GM23338 (cell line): ENCODE results near the gene USP46. TPM values are rescaled to one million over a fixed set of nuclear protein-coding genes. Genes with fewer than 3 reads are reported as not detected.

Source experiments
- ATAC-seq: fragments of 200-7000 bp; cut with Tn5 transposase; 3 replicates; pipeline ENCODE4 v1.9.1; 2020
- DNase-seq: peaks from one replicate; pipeline ENCODE4 v3.0.0-alpha.2; 2015; ENCODE audit warnings: low spot score
- H2AFZ ChIP-seq: fragments of 200-600 bp; sonication (generic); 2 replicates; pipeline ENCODE4 v1.8.0; 2016; ENCODE audit warnings: antibody characterized with exemption, mild to moderate bottlenecking, moderate library complexity
- H3F3A ChIP-seq: fragments of 200-600 bp; sonication (generic); replicated peaks from 2 replicates; pipeline ENCODE4 v1.8.0; 2017; ENCODE audit warnings: antibody characterized with exemption, mixed run types, low read depth
- H3K27ac ChIP-seq: fragments of 200-600 bp; sonication (generic); 2 replicates; pipeline ENCODE4 v1.6.1; 2016; ENCODE audit warnings: low read depth
- H3K27me3 ChIP-seq: fragments of 200-600 bp; sonication (generic); 2 replicates; pipeline ENCODE4 v1.8.0; 2016; ENCODE audit warnings: mild to moderate bottlenecking, mixed run types, moderate library complexity; ENCODE audit not compliant: insufficient read depth
- H3K36me3 ChIP-seq: fragments of 200-600 bp; sonication (generic); 2 replicates; pipeline ENCODE4 v1.8.0; 2016; ENCODE audit warnings: mild to moderate bottlenecking; ENCODE audit not compliant: insufficient read depth
- H3K4me1 ChIP-seq: fragments of 200-600 bp; sonication (generic); 2 replicates; pipeline ENCODE4 v1.8.0; 2016; ENCODE audit warnings: mild to moderate bottlenecking, moderate library complexity; ENCODE audit not compliant: insufficient read depth
- H3K4me2 ChIP-seq: fragments of 200-600 bp; sonication (generic); 2 replicates; pipeline ENCODE4 v1.7.1; 2017; ENCODE audit warnings: mixed run types
- H3K4me3 ChIP-seq: fragments of 200-600 bp; sonication (generic); 2 replicates; pipeline ENCODE4 v1.6.1; 2016; ENCODE audit warnings: mixed run types
- H3K79me2 ChIP-seq: fragments of 200-600 bp; sonication (generic); replicated peaks from 2 replicates; pipeline ENCODE4 v1.8.0; 2017; ENCODE audit warnings: mild to moderate bottlenecking; ENCODE audit not compliant: insufficient read depth
- H3K9me2 ChIP-seq: fragments of 200-600 bp; sonication (generic); 2 replicates; pipeline ENCODE4 v1.8.0; 2017; ENCODE audit not compliant: insufficient read depth
- H4K20me1 ChIP-seq: fragments of 200-600 bp; sonication (generic); replicated peaks from 2 replicates; pipeline ENCODE4 v1.8.0; 2017; ENCODE audit warnings: mild to moderate bottlenecking; ENCODE audit not compliant: insufficient read depth
- H3K27ac Mint-ChIP-seq: 2 replicates; pipeline ENCODE4 v1.8.0; 2020; ENCODE audit warnings: inconsistent platforms, mild to moderate bottlenecking, moderate library complexity, mixed read lengths
- H3K27me3 Mint-ChIP-seq: 3 replicates; pipeline ENCODE4 v1.8.0; 2022; ENCODE audit warnings: low read depth, mild to moderate bottlenecking, moderate library complexity, mixed read lengths, inconsistent platforms; ENCODE audit not compliant: insufficient read depth, poor library complexity
- H3K36me3 Mint-ChIP-seq: 3 replicates; pipeline ENCODE4 v1.8.0; 2021; ENCODE audit warnings: low read depth, mild to moderate bottlenecking, inconsistent platforms, moderate library complexity, mixed read lengths
- H3K4me1 Mint-ChIP-seq: 3 replicates; pipeline ENCODE4 v1.8.0; 2020; ENCODE audit warnings: mild to moderate bottlenecking, inconsistent platforms, mixed read lengths
- H3K4me3 Mint-ChIP-seq: 3 replicates; pipeline ENCODE4 v1.8.0; 2021; ENCODE audit warnings: moderate library complexity, mild to moderate bottlenecking, inconsistent platforms, mixed read lengths
- H3K9me3 Mint-ChIP-seq: 3 replicates; pipeline ENCODE4 v1.8.0; 2020; ENCODE audit warnings: moderate library complexity, mild to moderate bottlenecking, inconsistent platforms, mixed read lengths
- CREB1 ChIP-seq: fragments of 250-450 bp; sonication (Bioruptor Pico); IDR thresholded peaks from 2 replicates; pipeline ENCODE4 v1.5.0; 2020; ENCODE audit warnings: low read depth, mild to moderate bottlenecking, moderate library complexity
- EZH2 ChIP-seq: fragments of 200-600 bp; sonication (generic); IDR thresholded peaks from one replicate; pipeline ENCODE4 v1.8.0; 2017; ENCODE audit warnings: antibody characterized with exemption, mild to moderate bottlenecking, low read depth; ENCODE audit not compliant: unreplicated experiment
- EZH2phosphoT487 ChIP-seq: fragments of 200-600 bp; sonication (generic); IDR thresholded peaks from one replicate; pipeline ENCODE4 v1.8.1; 2018; ENCODE audit warnings: antibody characterized with exemption; ENCODE audit not compliant: unreplicated experiment
- NANOG ChIP-seq: IDR thresholded peaks from 2 replicates; pipeline ENCODE4 v1.6.1; 2016; ENCODE audit warnings: antibody characterized with exemption, borderline replicate concordance
- STAT1 ChIP-seq: IDR thresholded peaks from one replicate; pipeline ENCODE4 v1.6.1; 2016; ENCODE audit warnings: antibody characterized with exemption; ENCODE audit not compliant: unreplicated experiment
- ZNF114 ChIP-seq: fragments of 250-450 bp; sonication (Bioruptor Pico); IDR thresholded peaks from 2 replicates; pipeline ENCODE4 v1.5.0; 2020; ENCODE audit warnings: mild to moderate bottlenecking, moderate library complexity
- ZNF331 ChIP-seq: fragments of 250-450 bp; sonication (Bioruptor Pico); IDR thresholded peaks from 2 replicates; pipeline ENCODE4 v1.5.0; 2020; ENCODE audit warnings: low read depth, mild to moderate bottlenecking, moderate library complexity
- polyA plus RNA-seq: library from polyadenylated mRNA; unstranded; fragments of >200 nt; fragmentation: Nextera tagmentation; extraction: Ambion mirVana; gene quantifications from 2 replicates; pipeline ENCODE4 v1.2.1, GENCODE V29; 2016
- total RNA-seq: library from RNA; depleted of rRNA; stranded (reverse); fragments of >200 nt; shearing (Covaris generic); gene quantifications from 2 replicates; pipeline ENCODE4 v1.2.3, GENCODE V29; 2014
- TF ChIP-seq, protein P1 (sequence below), 2 experiments: fragments of 200-600 bp in 1 of 2; sonication (generic) in 1 of 2; conservative IDR thresholded peaks; 2 replicates each; pipeline versions ENCODE4 v1.5.1 to v1.6.1; 2016 to 2017; ENCODE audit warnings: antibody characterized with exemption in 2 of 2, low read depth in 2 of 2, mild to moderate bottlenecking in 2 of 2, moderate library complexity in 1 of 2
- TF ChIP-seq, protein P2 (sequence below): fragments of 250-450 bp; sonication (Bioruptor Pico); IDR thresholded peaks from 2 replicates; pipeline ENCODE4 v1.5.0; 2020; ENCODE audit warnings: mild to moderate bottlenecking, moderate library complexity
- TF ChIP-seq, protein P3 (sequence below): IDR thresholded peaks from one replicate; pipeline ENCODE4 v1.6.1; 2018; ENCODE audit warnings: antibody characterized with exemption; ENCODE audit not compliant: unreplicated experiment

The USP46 gene
- total and polyA plus RNA-seq, 2 experiments from 2014 or later = 40.5 to 59.4 TPM

DNA sequence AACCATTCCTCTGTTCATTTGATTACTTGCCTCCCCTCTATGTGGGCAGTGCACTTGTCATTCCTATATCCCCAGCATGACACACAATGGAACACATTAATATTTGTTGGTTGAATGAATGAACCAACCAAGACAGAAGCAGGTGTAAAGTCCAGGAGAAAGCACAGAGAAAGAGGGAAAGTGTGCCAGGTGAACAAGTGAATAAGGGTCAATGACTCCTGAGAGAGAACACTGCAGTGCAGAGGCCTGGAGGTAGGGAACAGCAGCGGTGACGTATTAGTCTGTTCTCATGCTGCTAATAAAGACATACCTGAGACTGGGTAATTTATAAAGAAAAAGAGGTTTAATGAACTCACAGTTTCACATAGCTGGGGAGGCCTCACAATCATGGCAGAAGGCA lies 53.1 kb downstream of the USP46 start:
- Mint-ChIP-seq H3K36me3 (peaks cover 75% of the 10 kb centered on the region), H3K27ac (no peak overlapping the region), H3K4me3 (no peak overlapping the region), H3K9me3 (no peaks in the 10 kb centered on the region), H3K27me3 (peaks cover 9% of the 10 kb centered on the region), H3K4me1 (peaks cover 8% of the 10 kb centered on the region; the same call in 2 of the 3 replicates)
- Histone ChIP-seq H3K9me2 (no peaks in the 10 kb centered on the region), H3F3A (no peaks in the 10 kb centered on the region), H3K36me3 (peaks cover 17% of the 10 kb centered on the region), H3K79me2 (no peaks in the 10 kb centered on the region; the same call in 1 of the 2 replicates), H3K4me3 (no peak overlapping the region), H4K20me1 (no peaks in the 10 kb centered on the region), H2AFZ (no peak overlapping the region), H3K27ac (no peak overlapping the region), H3K27me3 (no peaks in the 10 kb centered on the region), H3K4me2 (no peak overlapping the region), H3K4me1 (no peaks in the 10 kb centered on the region)
- DNase-seq (no peak), ATAC-seq (no peak)
- TF ChIP-seq EZH2phosphoT487 = no peak

DNA sequence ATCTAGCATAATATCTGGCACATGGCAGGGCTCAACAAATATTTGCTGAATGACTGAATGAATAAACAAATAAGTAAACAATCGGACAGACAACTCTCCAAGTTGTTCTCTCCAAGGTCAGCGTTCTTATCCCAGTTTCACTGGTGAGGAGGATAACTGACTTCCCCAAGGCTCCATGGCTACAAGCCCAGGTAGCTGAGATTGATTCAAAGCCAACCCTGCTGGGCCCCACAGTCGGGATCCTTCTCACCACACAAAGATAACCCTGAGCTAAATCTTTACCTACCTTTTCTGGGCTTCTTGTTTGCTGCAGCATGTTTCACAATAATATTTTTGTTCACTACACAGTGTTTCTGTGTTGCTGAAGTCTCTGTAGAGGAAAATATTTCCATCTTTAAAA lies 54.9 kb downstream of the USP46 start:
- Histone ChIP-seq H3K27me3 (no peaks in the 10 kb centered on the region), H3K4me1 (no peaks in the 10 kb centered on the region), H3K79me2 (no peaks in the 10 kb centered on the region; the same call in 1 of the 2 replicates), H3K9me2 (no peaks in the 10 kb centered on the region), H3K4me3 (no peak overlapping the region), H4K20me1 (0 out of 2 replicates have a peak, but pooled peaks cover 3% of the 10 kb centered on the region), H3K27ac (no peak overlapping the region), H3K4me2 (no peak overlapping the region), H3F3A (no peaks in the 10 kb centered on the region), H2AFZ (no peak overlapping the region), H3K36me3 (peaks cover 18% of the 10 kb centered on the region)
- Mint-ChIP-seq H3K4me3 (no peak overlapping the region), H3K36me3 (peaks cover 72% of the 10 kb centered on the region), H3K27ac (no peak overlapping the region), H3K27me3 (peaks cover 8% of the 10 kb centered on the region), H3K4me1 (peaks cover 8% of the 10 kb centered on the region; the same call in 2 of the 3 replicates), H3K9me3 (no peaks in the 10 kb centered on the region)
- ATAC-seq = peak; percentile 23; the same call in 1 of the 3 replicates
- no peak for DNase-seq
- TF ChIP-seq, protein P1, sequence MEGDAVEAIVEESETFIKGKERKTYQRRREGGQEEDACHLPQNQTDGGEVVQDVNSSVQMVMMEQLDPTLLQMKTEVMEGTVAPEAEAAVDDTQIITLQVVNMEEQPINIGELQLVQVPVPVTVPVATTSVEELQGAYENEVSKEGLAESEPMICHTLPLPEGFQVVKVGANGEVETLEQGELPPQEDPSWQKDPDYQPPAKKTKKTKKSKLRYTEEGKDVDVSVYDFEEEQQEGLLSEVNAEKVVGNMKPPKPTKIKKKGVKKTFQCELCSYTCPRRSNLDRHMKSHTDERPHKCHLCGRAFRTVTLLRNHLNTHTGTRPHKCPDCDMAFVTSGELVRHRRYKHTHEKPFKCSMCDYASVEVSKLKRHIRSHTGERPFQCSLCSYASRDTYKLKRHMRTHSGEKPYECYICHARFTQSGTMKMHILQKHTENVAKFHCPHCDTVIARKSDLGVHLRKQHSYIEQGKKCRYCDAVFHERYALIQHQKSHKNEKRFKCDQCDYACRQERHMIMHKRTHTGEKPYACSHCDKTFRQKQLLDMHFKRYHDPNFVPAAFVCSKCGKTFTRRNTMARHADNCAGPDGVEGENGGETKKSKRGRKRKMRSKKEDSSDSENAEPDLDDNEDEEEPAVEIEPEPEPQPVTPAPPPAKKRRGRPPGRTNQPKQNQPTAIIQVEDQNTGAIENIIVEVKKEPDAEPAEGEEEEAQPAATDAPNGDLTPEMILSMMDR (conservative IDR thresholded peaks at IDR 0.05; ENCODE audit: low read depth in 2 of 2) = no peak
- no peak for TF ChIP-seq STAT1
- no peak for TF ChIP-seq ZNF114 (CRISPR knock-in tag)
- TF ChIP-seq, protein P2, sequence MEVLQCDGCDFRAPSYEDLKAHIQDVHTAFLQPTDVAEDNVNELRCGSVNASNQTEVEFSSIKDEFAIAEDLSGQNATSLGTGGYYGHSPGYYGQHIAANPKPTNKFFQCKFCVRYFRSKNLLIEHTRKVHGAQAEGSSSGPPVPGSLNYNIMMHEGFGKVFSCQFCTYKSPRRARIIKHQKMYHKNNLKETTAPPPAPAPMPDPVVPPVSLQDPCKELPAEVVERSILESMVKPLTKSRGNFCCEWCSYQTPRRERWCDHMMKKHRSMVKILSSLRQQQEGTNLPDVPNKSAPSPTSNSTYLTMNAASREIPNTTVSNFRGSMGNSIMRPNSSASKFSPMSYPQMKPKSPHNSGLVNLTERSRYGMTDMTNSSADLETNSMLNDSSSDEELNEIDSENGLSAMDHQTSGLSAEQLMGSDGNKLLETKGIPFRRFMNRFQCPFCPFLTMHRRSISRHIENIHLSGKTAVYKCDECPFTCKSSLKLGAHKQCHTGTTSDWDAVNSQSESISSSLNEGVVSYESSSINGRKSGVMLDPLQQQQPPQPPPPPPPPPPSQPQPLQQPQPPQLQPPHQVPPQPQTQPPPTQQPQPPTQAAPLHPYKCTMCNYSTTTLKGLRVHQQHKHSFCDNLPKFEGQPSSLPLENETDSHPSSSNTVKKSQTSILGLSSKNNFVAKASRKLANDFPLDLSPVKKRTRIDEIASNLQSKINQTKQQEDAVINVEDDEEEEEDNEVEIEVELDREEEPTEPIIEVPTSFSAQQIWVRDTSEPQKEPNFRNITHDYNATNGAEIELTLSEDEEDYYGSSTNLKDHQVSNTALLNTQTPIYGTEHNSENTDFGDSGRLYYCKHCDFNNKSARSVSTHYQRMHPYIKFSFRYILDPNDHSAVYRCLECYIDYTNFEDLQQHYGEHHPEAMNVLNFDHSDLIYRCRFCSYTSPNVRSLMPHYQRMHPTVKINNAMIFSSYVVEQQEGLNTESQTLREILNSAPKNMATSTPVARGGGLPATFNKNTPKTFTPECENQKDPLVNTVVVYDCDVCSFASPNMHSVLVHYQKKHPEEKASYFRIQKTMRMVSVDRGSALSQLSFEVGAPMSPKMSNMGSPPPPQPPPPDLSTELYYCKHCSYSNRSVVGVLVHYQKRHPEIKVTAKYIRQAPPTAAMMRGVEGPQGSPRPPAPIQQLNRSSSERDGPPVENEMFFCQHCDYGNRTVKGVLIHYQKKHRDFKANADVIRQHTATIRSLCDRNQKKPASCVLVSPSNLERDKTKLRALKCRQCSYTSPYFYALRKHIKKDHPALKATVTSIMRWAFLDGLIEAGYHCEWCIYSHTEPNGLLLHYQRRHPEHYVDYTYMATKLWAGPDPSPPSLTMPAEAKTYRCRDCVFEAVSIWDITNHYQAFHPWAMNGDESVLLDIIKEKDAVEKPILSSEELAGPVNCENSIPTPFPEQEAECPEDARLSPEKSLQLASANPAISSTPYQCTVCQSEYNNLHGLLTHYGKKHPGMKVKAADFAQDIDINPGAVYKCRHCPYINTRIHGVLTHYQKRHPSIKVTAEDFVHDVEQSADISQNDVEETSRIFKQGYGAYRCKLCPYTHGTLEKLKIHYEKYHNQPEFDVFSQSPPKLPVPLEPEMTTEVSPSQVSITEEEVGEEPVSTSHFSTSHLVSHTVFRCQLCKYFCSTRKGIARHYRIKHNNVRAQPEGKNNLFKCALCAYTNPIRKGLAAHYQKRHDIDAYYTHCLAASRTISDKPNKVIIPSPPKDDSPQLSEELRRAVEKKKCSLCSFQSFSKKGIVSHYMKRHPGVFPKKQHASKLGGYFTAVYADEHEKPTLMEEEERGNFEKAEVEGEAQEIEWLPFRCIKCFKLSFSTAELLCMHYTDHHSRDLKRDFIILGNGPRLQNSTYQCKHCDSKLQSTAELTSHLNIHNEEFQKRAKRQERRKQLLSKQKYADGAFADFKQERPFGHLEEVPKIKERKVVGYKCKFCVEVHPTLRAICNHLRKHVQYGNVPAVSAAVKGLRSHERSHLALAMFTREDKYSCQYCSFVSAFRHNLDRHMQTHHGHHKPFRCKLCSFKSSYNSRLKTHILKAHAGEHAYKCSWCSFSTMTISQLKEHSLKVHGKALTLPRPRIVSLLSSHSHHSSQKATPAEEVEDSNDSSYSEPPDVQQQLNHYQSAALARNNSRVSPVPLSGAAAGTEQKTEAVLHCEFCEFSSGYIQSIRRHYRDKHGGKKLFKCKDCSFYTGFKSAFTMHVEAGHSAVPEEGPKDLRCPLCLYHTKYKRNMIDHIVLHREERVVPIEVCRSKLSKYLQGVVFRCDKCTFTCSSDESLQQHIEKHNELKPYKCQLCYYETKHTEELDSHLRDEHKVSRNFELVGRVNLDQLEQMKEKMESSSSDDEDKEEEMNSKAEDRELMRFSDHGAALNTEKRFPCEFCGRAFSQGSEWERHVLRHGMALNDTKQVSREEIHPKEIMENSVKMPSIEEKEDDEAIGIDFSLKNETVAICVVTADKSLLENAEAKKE (CRISPR knock-in tag) = no peak
- no peak for TF ChIP-seq CREB1 (CRISPR knock-in tag)
- no peak for TF ChIP-seq NANOG
- TF ChIP-seq EZH2phosphoT487 = no peak
- no peak for TF ChIP-seq ZNF331 (CRISPR knock-in tag)
- no peak for TF ChIP-seq EZH2
- TF ChIP-seq, protein P3, sequence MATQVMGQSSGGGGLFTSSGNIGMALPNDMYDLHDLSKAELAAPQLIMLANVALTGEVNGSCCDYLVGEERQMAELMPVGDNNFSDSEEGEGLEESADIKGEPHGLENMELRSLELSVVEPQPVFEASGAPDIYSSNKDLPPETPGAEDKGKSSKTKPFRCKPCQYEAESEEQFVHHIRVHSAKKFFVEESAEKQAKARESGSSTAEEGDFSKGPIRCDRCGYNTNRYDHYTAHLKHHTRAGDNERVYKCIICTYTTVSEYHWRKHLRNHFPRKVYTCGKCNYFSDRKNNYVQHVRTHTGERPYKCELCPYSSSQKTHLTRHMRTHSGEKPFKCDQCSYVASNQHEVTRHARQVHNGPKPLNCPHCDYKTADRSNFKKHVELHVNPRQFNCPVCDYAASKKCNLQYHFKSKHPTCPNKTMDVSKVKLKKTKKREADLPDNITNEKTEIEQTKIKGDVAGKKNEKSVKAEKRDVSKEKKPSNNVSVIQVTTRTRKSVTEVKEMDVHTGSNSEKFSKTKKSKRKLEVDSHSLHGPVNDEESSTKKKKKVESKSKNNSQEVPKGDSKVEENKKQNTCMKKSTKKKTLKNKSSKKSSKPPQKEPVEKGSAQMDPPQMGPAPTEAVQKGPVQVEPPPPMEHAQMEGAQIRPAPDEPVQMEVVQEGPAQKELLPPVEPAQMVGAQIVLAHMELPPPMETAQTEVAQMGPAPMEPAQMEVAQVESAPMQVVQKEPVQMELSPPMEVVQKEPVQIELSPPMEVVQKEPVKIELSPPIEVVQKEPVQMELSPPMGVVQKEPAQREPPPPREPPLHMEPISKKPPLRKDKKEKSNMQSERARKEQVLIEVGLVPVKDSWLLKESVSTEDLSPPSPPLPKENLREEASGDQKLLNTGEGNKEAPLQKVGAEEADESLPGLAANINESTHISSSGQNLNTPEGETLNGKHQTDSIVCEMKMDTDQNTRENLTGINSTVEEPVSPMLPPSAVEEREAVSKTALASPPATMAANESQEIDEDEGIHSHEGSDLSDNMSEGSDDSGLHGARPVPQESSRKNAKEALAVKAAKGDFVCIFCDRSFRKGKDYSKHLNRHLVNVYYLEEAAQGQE = no peak
